GM21529 (cell line): ENCODE measurements around the gene C1QTNF4.
A peak's percentile ranks its signal among the peaks of the same experiment; 100 is the strongest.

Experiments used
- ATAC-seq: cut with Tn5 transposase; IDR thresholded peaks from one replicate; pipeline ENCODE4 v1.9.1; 2021; ENCODE audit not compliant: unreplicated experiment

C1QTNF4 gene

GRCh38 chr11:47593492-47593933 is 698 bp downstream of the C1QTNF4 start:
- ATAC-seq = no peak

DNA sequence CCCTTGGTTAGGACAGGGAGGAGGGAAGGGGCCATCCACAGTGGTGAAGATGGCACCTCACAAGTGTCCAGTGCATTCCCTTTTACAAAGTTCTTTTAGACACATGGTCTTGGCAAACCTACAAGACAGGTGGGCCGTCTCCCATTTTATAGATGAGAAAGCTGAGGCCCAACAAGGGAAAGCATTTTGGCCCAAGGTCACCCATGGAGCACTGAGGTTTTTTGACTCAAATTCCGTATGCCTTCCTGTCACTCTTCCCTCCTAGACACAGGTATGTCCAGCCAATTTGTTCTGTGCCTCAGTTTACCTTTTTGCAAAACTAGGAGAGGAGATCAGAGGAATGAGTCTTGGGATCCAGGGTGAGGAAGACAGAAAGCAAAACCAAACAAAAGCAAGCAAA is 1.2 kb downstream of the C1QTNF4 start:
- ATAC-seq = no peak

DNA sequence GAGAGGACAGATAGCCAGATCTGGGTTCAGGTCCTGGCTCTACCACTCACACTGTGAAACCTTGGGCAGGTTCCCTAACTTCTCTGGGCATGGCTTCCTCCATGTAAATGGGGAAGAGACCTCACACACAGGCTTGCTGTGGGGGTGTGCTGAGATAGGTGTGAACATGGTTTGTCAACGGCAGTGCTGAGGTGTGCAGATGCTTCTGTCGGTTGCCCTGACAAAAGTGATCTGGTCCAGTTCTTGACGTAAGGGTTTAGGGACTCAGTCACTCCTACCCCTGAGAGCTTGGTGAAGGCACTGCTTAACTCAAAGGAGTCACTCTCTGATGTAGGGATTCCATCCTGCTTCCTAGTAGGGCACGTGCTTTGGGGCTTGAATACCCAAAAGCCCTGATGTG is 2.0 kb downstream of the C1QTNF4 start:
- no peak for ATAC-seq

GRCh38 chr11:47591764-47592163 is 2.4 kb downstream of the C1QTNF4 start:
- no peak for ATAC-seq

DNA sequence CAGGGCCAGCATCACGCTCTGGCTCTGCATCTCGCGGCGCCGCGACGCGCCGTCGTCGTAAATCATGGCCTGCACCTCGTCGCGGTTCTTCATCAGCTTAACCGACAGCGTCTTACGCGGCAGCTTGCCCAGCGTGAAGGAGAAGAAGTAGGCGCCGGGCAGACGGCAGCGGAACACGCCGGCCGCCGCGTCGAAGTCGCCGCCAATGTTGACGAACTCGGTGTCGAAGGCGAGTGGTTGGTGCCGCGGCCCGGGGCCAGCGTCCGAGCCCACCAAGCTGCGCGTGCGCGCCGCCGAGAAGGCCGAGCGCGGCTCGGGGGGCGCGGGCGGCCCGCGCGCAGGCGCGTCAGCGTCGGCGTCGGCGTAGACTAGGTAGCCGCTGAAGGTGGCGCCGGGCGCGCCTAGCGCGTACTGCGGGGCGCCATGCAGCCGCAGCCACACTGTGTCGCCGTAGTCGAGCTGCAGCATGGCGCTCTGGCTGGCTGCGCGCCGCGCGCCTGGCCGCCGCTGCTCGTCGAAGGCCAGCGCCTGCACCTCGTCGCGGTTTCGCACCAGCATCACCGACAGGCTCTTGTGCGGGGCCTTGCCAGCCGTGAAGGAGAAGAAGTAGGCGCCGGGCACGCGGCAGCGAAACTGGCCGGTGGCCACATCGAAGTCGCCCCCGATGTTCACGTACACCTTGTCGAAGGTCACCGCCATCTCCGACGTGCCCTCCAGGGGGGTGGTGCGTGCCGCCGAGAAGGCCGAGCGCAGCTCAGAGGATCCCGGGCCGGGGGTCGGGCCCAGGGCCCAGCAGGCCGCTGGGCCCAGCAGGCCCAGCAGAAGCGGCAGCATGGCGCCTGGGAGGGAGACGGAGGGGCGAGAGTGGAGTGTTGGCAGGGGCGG is 4.0 kb downstream of the C1QTNF4 start:
- ATAC-seq = no peak

DNA sequence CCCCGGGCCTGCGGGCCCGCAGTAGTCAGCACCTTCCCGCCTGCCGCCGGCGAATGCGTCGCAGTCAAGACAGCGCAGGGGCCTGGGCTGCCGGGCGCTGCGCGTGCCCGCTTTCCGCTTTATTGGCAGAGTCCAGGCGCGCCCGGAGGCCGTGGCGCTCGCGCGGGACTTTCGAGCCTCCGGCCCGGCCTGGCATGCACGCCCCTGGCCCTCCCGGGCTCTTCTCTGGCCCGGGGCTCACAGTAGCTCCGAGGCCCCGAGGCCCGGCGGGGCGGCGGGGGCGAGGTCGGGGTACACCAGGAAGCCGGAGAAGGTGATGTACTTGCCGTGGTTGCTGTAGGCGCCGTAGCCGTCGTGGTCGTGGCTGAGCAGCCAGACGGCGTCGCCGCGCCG is 4.6 kb downstream of the C1QTNF4 start:
- no peak for ATAC-seq

DNA sequence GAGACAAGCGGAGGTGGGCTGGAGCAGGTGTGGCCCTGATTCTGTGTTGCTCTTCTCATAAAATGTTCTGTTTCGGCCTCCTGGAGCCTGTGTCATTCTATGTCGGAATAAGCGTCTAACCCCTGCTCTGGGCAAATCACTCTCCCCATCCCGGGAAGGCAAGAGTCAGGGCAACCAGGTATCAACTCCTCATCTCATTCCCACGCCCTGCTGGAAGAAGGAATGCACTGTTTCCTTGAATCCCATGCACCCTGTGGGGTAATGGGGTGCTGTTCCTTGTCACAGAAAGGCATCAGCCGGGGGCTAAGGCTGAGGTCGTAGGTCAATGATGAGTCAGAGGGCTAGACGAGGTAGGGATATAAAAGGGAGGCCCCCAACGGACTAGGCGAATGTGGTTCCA is 5.1 kb downstream of the C1QTNF4 start:
- no peak for ATAC-seq

- ATAC-seq = no peak
Observed at GRCh38 chr11:47587723-47588326, 6.4 kb downstream of the C1QTNF4 start.

- ATAC-seq = no peak
Observed at GRCh38 chr11:47587039-47587716, 7.0 kb downstream of the C1QTNF4 start.

DNA sequence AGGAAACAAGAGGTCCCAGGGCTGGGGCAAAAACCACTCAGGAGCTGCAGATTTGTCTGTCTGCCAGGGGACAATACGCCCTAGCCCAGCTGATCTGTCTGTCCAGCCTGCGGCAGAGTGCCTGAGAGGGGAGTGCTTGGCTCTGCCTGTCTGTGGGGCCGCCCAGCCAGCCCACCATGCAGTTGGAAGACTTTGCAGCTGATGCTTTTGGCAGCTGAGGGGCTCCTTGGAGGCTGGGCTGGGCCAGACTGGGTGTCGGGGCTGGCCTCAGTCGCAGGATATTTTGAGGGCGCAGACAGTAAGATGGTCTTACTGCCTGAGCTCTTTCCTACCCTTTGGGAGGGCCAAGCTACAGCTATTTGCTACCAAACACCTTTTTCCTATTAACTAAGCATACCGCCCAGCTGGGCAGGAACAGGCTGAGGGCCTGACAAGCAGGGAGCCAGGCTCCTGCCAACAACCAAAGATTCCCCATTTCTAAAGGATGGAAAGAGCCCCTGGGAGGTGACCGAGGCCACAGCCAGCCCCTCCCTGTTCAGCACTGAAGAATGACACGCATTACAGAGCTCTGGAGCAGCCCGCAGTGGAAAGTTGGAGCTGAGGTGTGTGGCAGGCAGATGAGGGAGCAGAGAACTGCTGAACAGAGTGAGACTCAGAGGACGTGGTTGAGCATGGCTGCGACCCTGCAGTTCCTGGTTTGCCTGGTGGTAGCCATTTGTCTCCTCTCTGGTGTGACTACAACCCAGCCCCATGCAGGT is 7.9 kb downstream of the C1QTNF4 start, which contains the start of gene FAM180B:
Gene FAM180B, plus strand, starts transcription at position 581 of the 758 bp plus-strand sequence. Its CDS starts 91 bp downstream, at position 672.
- ATAC-seq = no peak

DNA sequence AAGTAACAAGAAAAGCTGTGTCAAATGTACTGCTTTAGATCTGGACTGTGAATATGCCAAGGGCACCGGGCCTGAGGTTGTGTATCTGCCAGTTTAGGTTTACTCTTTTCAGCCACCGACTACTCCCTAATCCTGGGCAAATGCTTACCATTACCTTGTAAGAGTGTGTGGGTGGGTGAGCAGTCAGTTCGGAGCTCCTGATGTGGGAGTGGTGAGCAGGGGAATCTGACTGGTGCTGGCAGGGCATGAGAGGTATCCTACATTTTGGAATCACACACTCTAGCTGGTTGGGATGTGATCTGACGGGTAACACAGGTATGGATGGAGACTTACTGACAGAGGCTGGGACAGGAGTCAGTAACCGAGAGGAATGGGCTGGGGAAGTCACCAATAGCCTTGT is 10.4 kb downstream of the C1QTNF4 start:
- ATAC-seq = no peak

GRCh38 chr11:47578524-47579494 is 15.4 kb downstream of the C1QTNF4 start, which contains the start of the genes KBTBD4 and NDUFS3:
Gene KBTBD4, minus strand, starts transcription at chr11:47578970. Its CDS starts 19 bp downstream, at chr11:47578951.
Gene NDUFS3, plus strand, starts transcription at chr11:47579074. Its CDS starts 18 bp downstream, at chr11:47579092.
- peak; percentile 92 for ATAC-seq

- no peak for ATAC-seq
Observed at GRCh38 chr11:47577460-47578041, 16.7 kb downstream of the C1QTNF4 start.

DNA sequence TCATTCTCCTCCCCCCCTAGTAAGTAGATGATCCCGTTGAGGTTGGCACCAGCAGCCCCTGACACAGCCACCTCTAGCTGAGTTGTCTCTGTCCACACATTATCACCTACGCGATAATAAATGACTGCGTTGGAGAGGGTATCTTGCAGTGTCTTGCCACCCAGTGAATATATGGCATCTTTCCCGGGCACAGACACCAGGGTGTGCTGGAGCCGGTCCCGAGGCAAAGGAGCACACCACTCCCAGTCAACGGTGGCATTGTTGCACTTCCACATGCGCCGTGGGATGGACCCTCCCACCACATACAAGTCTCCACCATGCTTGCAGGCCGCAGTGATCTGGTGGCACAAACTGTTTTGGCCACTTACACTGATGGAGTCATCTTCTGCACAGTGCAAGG is 20.9 kb downstream of the C1QTNF4 start:
- ATAC-seq = no peak

GRCh38 chr11:47572715-47573255 is 21.4 kb downstream of the C1QTNF4 start:
- ATAC-seq = no peak

DNA sequence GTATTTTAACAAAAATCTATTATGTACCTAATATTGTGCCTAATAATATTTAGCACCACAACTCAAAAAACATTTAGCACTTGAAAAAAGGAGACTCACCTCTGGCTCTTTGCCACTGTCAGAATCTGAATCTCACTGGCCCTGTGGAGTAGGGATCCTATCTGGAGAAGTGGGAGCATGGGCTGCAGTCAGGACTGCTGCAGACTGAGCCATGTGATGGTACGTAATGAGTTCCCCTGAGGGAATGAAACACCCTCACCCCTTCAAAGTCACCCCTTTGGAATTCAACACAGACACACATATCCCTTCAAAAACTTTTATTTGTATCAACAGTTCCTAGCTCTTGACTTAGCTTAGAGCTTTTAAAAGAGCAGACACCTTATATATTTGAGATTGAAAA is 22.3 kb downstream of the C1QTNF4 start:
- no peak for ATAC-seq

DNA sequence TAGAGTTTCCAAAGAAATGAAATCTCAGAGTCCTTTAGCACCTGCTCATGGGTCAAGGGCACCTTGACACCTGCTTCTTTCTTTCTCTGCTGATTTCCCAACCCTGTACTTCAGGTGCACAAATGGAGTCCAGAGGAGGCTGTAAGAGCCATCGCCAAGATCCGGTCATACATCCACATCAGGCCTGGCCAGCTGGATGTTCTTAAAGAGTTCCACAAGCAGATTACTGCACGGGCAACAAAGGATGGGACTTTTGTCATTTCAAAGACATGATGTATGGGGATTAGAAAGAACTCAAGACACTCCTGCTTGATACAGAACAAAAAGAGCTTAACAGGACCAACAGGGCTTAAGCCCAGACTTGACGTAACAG is 22.9 kb downstream of the C1QTNF4 start:
- no peak for ATAC-seq

- no peak for ATAC-seq
Observed at GRCh38 chr11:47570651-47571356, 23.4 kb downstream of the C1QTNF4 start.
